CD8-positive, alpha-beta memory T cell (primary cell): ENCODE results near the gene C1orf116. TPM values are rescaled to one million over a fixed set of nuclear protein-coding genes. Genes with fewer than 3 reads are reported as not detected.

ENCODE experiments used
- CTCF ChIA-PET: fragments of 350-600 bp; sonication (Branson Sonifier 250); formaldehyde crosslinking; loops from one replicate; lab custom pipeline; 2021; ENCODE audit warnings: antibody characterized with exemption; lab: Charles Lee
- POLR2A ChIA-PET: fragments of 350-600 bp; sonication (Branson Sonifier 250); formaldehyde crosslinking; loops from one replicate; lab custom pipeline; 2021; ENCODE audit warnings: antibody characterized with exemption; lab: Charles Lee
- DNase-seq, 5 donors: peaks; one replicate each; pipeline versions ENCODE4 v3.0.0 to v3.0.0-alpha.2; 2020 to 2022; ENCODE audit warnings: mixed read lengths in 1 of 5
- H3K27ac ChIP-seq: one replicate; pipeline ENCODE4 v1.7.0; 2013; ENCODE audit warnings: low read depth, mild to moderate bottlenecking, low read length, moderate library complexity
- H3K27me3 ChIP-seq: 2 replicates; pipeline ENCODE4 v1.7.0; 2013; ENCODE audit warnings: low read length, mild to moderate bottlenecking; ENCODE audit not compliant: insufficient read depth, poor library complexity, severe bottlenecking
- H3K36me3 ChIP-seq: 2 replicates; pipeline ENCODE4 v1.7.0; 2013; ENCODE audit warnings: mild to moderate bottlenecking, low read length, moderate library complexity; ENCODE audit not compliant: insufficient read depth
- H3K4me1 ChIP-seq: 2 replicates; pipeline ENCODE4 v1.7.0; 2013; ENCODE audit warnings: mild to moderate bottlenecking, low read length, moderate library complexity; ENCODE audit not compliant: insufficient read depth
- H3K4me3 ChIP-seq: 2 replicates; pipeline ENCODE4 v1.7.0; 2013; ENCODE audit warnings: mild to moderate bottlenecking, low read length
- H3K9me3 ChIP-seq: 2 replicates; pipeline ENCODE4 v1.7.0; 2013; ENCODE audit warnings: mild to moderate bottlenecking, low read length
- H3K27ac Mint-ChIP-seq, 8 donors: one replicate each; pipeline ENCODE4 v1.8.0; 2020 to 2021; ENCODE audit warnings: mixed read lengths in 8 of 8, mild to moderate bottlenecking in 6 of 8, inconsistent platforms in 3 of 8, moderate library complexity in 3 of 8
- H3K27me3 Mint-ChIP-seq, 2 donors: one replicate each; pipeline ENCODE4 v1.8.0; 2020 to 2021; ENCODE audit warnings: mixed read lengths in 2 of 2, mild to moderate bottlenecking in 1 of 2, moderate library complexity in 1 of 2
- H3K36me3 Mint-ChIP-seq, 3 donors: one replicate each; pipeline ENCODE4 v1.8.0; 2020 to 2021; ENCODE audit warnings: mixed read lengths in 3 of 3, inconsistent platforms in 1 of 3, mild to moderate bottlenecking in 1 of 3
- H3K4me1 Mint-ChIP-seq, 3 donors: one replicate each; pipeline ENCODE4 v1.8.0; 2020 to 2021; ENCODE audit warnings: mixed read lengths in 3 of 3, inconsistent platforms in 1 of 3, mild to moderate bottlenecking in 1 of 3
- H3K4me3 Mint-ChIP-seq, 7 donors: one replicate each; pipeline ENCODE4 v1.8.0; 2020 to 2021; ENCODE audit warnings: mixed read lengths in 7 of 7, mild to moderate bottlenecking in 6 of 7, moderate library complexity in 4 of 7, inconsistent platforms in 2 of 7
- H3K9me3 Mint-ChIP-seq, 5 donors: one replicate each; pipeline ENCODE4 v1.8.0; 2020 to 2022; ENCODE audit warnings: mixed read lengths in 5 of 5, mild to moderate bottlenecking in 3 of 5, moderate library complexity in 2 of 5, inconsistent platforms in 1 of 5
- polyA plus RNA-seq: library from polyadenylated mRNA; unstranded; fragments of 300-500 nt; fragmentation: Illumina TruSeq; gene quantifications from one replicate; pipeline ENCODE4 v1.2.3, GENCODE V29; 2021
- total RNA-seq, 2 experiments: library from RNA; stranded (reverse); gene quantifications; one replicate each; pipeline ENCODE4 v1.2.3, GENCODE V29; 2021

The C1orf116 gene
- total and polyA plus RNA-seq, 3 experiments from 2014 or later: not detected

DNA sequence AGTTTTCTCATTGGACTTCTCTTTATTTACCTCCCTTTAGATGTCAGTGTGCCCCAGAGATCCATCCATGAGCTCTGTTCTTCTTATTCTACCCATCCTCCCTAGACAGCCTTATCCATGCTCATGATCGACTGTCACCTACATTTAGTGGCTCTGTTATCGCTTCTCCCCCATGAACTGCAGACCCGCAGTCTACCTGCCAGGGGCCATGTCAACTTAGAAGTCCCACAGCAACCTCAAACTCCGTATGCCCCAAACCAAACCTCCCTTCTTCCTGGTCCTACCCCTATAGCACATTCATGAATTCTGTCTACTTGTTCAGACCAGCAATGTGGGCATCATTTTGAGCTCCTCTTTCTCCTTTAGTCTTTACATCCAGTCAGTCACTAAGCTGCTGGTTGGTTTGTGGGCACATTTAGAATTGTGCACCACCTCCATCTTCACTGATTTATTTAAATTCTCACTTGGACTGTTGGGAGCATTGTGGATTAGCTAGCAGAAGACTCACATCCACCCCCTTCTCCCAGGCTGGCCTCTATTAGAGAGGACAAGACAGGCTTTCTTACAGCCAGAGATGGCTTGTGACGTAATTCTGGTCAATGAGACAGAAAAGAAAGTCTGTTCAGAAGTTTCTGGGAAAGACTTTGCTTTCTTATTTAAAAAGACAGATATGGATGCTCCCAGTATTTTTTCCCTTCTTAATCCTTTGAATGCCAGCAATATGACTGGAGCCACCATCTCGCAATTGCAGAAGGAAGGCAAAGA, 19.1 kb downstream of the C1orf116 start:
- no peaks in the 10 kb centered on the region for H3K27me3 ChIP-seq
- CTCF ChIA-PET: interaction anchor here (2.4 kb wide), 1 partner anchor 9 kb away, joined by 9 read pairs; no protein-coding TSS in a partner anchor
- H3K4me3 ChIP-seq: no peak overlapping the region
- Mint-ChIP-seq H3K27ac (no peak overlapping the region), H3K27me3 (peaks cover 25 to 52% of the 10 kb centered on the region in 2 donors), H3K4me3 (no peak overlapping the region), H3K9me3 (no peaks in the 10 kb centered on the region), H3K4me1 (no peaks in the 10 kb centered on the region), H3K36me3 (peaks cover 0 to 2% (median 0%) of the 10 kb centered on the region in 3 donors)
- no peaks in the 10 kb centered on the region for H3K36me3 ChIP-seq
- H3K27ac ChIP-seq: no peak overlapping the region
- no peak for DNase-seq
- no peaks in the 10 kb centered on the region for H3K9me3 ChIP-seq
- POLR2A ChIA-PET: no interaction called here
- H3K4me1 ChIP-seq: no peaks in the 10 kb centered on the region

DNA sequence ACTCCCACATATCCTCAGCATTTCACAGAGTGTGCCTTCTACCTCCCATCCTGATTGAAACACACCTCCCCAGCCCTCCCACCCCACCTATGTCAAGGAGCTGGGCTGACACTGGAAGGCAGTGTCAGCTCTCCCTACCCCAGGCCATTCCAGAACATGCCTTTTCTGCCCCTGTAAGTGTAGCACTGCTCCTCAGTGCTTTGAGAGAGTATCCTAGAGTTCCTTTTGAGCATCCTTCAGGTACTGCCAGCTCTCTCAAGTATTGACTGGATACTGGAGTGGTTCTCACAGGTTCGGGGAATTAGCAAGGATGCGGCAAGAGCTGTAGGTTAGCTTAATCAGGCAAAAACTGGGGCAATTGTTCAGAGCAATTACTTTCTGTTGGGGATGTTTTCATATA, 21.8 kb downstream of the C1orf116 start:
- CTCF ChIA-PET: no interaction called here
- Histone ChIP-seq H3K4me3 (no peak overlapping the region), H3K4me1 (no peaks in the 10 kb centered on the region), H3K27ac (no peak overlapping the region), H3K9me3 (no peaks in the 10 kb centered on the region), H3K36me3 (no peaks in the 10 kb centered on the region), H3K27me3 (no peaks in the 10 kb centered on the region)
- Mint-ChIP-seq H3K9me3 (no peaks in the 10 kb centered on the region), H3K4me3 (no peak overlapping the region), H3K27ac (no peak overlapping the region), H3K36me3 (peaks cover 0 to 2% (median 0%) of the 10 kb centered on the region in 3 donors), H3K27me3 (peaks cover 27 to 60% of the 10 kb centered on the region in 2 donors), H3K4me1 (no peaks in the 10 kb centered on the region)
- POLR2A ChIA-PET: no interaction called here
- no peak for DNase-seq

DNA sequence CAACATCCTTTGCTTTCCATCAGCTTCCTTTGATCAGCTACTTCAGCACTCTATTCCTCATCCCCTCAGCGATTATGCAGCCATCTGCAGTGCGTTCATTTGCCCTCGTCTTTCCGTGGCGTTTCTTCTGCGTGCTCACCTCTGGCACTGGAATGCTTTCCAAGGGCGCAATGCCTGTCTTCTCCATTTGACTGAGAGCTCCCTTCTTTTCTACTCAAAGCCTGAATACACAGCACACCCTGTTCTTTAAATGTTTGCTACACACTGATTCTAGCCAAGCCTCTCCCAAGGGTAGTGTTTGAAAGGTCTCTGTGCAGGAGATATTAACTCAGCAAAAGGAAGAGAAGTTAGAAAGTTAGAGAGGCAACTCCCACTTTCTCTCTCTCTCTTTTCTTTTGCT, 22.6 kb downstream of the C1orf116 start:
- Mint-ChIP-seq H3K4me3 (no peak overlapping the region), H3K27me3 (peaks cover 27 to 60% of the 10 kb centered on the region in 2 donors), H3K9me3 (no peaks in the 10 kb centered on the region), H3K36me3 (peaks cover 0 to 2% (median 0%) of the 10 kb centered on the region in 3 donors), H3K4me1 (peaks cover 0 to 3% (median 2%) of the 10 kb centered on the region in 3 donors), H3K27ac (no peak overlapping the region)
- Histone ChIP-seq H3K27ac (no peak overlapping the region), H3K4me1 (no peaks in the 10 kb centered on the region), H3K4me3 (no peak overlapping the region), H3K36me3 (no peaks in the 10 kb centered on the region), H3K27me3 (no peaks in the 10 kb centered on the region), H3K9me3 (no peaks in the 10 kb centered on the region)
- POLR2A ChIA-PET: no interaction called here
- no peak for DNase-seq
- CTCF ChIA-PET: no interaction called here

DNA sequence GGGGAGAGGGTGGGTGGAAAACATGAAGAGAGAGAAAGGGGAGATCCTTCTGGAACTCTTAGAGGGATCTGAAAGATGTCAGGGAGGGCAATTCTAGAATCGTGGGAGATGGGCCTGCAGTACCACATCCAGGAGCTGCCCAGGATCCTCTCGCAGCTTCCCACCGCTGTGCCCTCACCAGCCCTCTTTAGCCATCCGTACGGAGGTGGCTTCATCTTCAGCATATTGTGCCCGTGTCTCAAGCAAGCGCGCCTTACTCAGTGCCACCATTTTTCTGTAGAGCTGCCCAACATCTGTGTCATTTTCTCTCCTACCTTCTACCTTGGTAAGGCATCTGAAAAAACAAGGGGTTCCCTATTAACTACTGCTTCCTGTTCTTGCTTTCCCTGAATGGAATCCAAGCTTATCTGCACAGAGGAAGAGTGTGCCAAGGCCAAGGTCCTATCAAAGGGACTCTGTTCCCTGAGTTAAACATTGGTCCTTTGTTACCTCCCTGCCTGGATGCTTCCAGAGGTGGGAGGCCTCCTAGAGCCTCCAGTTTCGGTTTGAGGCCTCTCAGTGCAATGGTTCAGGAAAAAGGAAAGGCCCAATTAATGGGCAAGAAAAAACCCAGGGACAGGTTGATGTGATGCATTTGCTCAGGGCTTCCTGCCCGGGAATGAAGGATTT, 23.2 kb downstream of the C1orf116 start:
- CTCF ChIA-PET: no interaction called here
- Histone ChIP-seq H3K27ac (no peak overlapping the region), H3K27me3 (no peaks in the 10 kb centered on the region), H3K36me3 (no peaks in the 10 kb centered on the region), H3K4me3 (no peak overlapping the region), H3K9me3 (no peaks in the 10 kb centered on the region), H3K4me1 (no peaks in the 10 kb centered on the region)
- H3K27ac Mint-ChIP-seq: no peak overlapping the region
- no peak for DNase-seq
- peaks cover 0 to 2% (median 0%) of the 10 kb centered on the region in 3 donors for H3K36me3 Mint-ChIP-seq
- no peaks in the 10 kb centered on the region for H3K9me3 Mint-ChIP-seq
- H3K27me3 Mint-ChIP-seq: peaks cover 27 to 56% of the 10 kb centered on the region in 2 donors
- no peak overlapping the region for H3K4me3 Mint-ChIP-seq
- peaks cover 0 to 6% (median 4%) of the 10 kb centered on the region in 3 donors for H3K4me1 Mint-ChIP-seq
- POLR2A ChIA-PET: no interaction called here

DNA sequence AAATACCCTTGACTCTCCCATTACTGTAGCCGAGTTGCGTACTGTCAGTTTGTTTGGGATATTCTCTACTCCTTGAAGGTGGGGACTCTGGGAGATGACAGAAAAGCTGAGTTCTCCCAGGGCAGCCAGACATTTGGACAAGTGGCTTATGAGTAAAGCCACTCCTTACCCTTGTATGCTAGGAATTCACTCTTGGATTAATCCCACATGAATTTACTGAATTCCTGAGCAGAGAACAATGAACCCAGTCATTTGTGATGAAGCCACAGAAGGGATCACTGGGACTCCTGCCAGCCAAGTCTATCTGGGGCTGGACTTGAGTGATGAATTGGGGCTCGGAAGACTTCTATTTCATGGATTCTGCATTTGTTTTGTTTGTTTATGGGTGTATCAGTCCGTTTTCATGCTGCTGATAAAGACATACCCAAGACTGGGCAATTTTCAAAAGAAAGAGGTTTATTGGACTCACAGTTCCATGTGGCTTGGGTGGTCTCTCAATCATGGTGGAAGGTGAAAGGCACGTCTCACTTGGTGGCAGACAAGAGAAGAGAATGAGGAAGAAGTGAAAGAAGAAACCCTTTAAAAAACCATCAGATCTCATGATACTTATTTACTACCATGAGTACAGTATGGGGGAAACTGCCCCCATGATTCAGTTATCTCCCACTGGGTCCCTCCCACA, 25.1 kb downstream of the C1orf116 start:
- H3K36me3 Mint-ChIP-seq: no peaks in the 10 kb centered on the region
- no peaks in the 10 kb centered on the region for H3K9me3 Mint-ChIP-seq
- peak overlapping the region in 1 of 8 donors; percentile 15 for H3K27ac Mint-ChIP-seq
- DNase-seq: no peak
- Histone ChIP-seq H3K4me1 (no peaks in the 10 kb centered on the region), H3K4me3 (no peak overlapping the region), H3K9me3 (no peaks in the 10 kb centered on the region), H3K27me3 (no peaks in the 10 kb centered on the region), H3K27ac (no peak overlapping the region), H3K36me3 (no peaks in the 10 kb centered on the region)
- ChIA-PET CTCF (no interaction called here), POLR2A (no interaction called here)
- no peak overlapping the region for H3K4me3 Mint-ChIP-seq
- peaks cover 21 to 40% of the 10 kb centered on the region in 2 donors for H3K27me3 Mint-ChIP-seq
- peaks cover 0 to 6% (median 4%) of the 10 kb centered on the region in 3 donors for H3K4me1 Mint-ChIP-seq

DNA sequence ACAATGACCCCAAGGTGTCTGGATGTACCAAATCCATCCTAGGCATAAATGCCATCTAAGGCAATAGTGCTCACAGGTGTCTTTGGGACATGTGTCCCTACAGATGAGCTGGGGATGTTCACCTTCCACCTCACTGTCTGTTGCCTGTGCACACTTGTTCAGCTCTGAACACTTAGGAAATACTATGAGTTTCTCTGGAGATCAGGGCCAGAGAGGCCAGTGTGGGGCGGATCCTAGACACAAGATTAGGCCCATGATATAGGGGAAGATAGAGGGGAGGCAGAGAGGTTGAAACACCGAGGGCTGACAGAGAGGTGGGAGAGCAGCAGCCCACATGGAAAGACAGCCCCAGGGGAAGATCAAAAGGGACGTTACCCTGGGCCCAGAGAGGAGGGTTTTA, 25.6 kb downstream of the C1orf116 start:
- POLR2A ChIA-PET: no interaction called here
- Histone ChIP-seq H3K9me3 (no peaks in the 10 kb centered on the region), H3K27ac (no peak overlapping the region), H3K4me3 (no peak overlapping the region), H3K27me3 (no peaks in the 10 kb centered on the region), H3K36me3 (no peaks in the 10 kb centered on the region), H3K4me1 (no peaks in the 10 kb centered on the region)
- peaks cover 0 to 6% (median 4%) of the 10 kb centered on the region in 3 donors for H3K4me1 Mint-ChIP-seq
- no peak overlapping the region for H3K27ac Mint-ChIP-seq
- H3K4me3 Mint-ChIP-seq: no peak overlapping the region
- peaks cover 16 to 34% of the 10 kb centered on the region in 2 donors for H3K27me3 Mint-ChIP-seq
- CTCF ChIA-PET: interaction anchor here (1.3 kb wide), 2 partner anchors 9 to 11 kb away, joined by 3 to 4 read pairs; no protein-coding TSS in a partner anchor
- no peak for DNase-seq
- no peaks in the 10 kb centered on the region for H3K9me3 Mint-ChIP-seq
- H3K36me3 Mint-ChIP-seq: no peaks in the 10 kb centered on the region

DNA sequence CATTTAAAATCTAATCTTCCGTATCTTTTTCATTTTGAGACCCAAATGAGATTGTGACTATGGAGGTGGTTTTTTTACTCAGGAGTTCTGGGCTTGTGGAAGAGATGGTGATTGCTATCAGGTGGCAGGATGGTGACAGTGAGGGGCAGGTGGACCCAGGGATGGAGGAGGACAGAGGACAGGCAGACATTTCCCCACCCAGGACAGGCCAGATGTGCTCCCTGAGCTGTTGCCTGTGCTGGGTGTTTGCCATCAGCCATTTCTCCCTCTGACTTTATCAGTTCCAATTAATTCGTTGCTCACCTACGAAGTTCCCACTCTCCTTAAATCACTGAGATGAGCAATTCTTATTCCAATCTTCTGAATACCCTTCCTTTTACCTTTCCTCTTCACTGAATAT, 26.5 kb downstream of the C1orf116 start:
- peaks cover 0 to 6% (median 4%) of the 10 kb centered on the region in 3 donors for H3K4me1 Mint-ChIP-seq
- POLR2A ChIA-PET: no interaction called here
- CTCF ChIA-PET: interaction anchor here (0.9 to 2.2 kb wide), 4 partner anchors 10 to 27 kb away, joined by 3 to 8 read pairs (median 4); partner anchors contain the start of gene C1orf116

More for the DNA sequence above, 26.5 kb downstream of the C1orf116 start:
- Mint-ChIP-seq H3K9me3 (no peaks in the 10 kb centered on the region), H3K4me3 (no peak overlapping the region), H3K36me3 (no peaks in the 10 kb centered on the region), H3K27me3 (peaks cover 14 to 30% of the 10 kb centered on the region in 2 donors), H3K27ac (no peak overlapping the region)
- H3K36me3 ChIP-seq: no peaks in the 10 kb centered on the region
- DNase-seq: no peak
- no peak overlapping the region for H3K27ac ChIP-seq
- no peak overlapping the region for H3K4me3 ChIP-seq
- no peaks in the 10 kb centered on the region for H3K4me1 ChIP-seq
- no peaks in the 10 kb centered on the region for H3K27me3 ChIP-seq
- no peaks in the 10 kb centered on the region for H3K9me3 ChIP-seq
